Muscle of leg (tissue), 11 donors: ENCODE results near the gene ATRIP. TPM values are rescaled to one million over a fixed set of nuclear protein-coding genes. Genes with fewer than 3 reads are reported as not detected.
"Not testable (repeated sequence)": the region's sequence is repeated elsewhere in the genome, so short reads cannot be mapped to it uniquely, and the experiment has no call there.

ENCODE experiments used
- DNase-seq: peaks from one replicate; pipeline ENCODE4 v3.0.0; 2013
- H3K27ac ChIP-seq: one replicate; pipeline ENCODE4 v1.5.1; 2013; ENCODE audit warnings: mild to moderate bottlenecking, low read length, control low read depth
- H3K27me3 ChIP-seq: one replicate; pipeline ENCODE4 v1.6.1; 2013; ENCODE audit warnings: low read length; ENCODE audit not compliant: control insufficient read depth, insufficient read depth
- H3K36me3 ChIP-seq: one replicate; pipeline ENCODE4 v1.6.1; 2013; ENCODE audit warnings: low read length; ENCODE audit not compliant: control insufficient read depth, insufficient read depth
- H3K4me1 ChIP-seq: one replicate; pipeline ENCODE4 v1.6.1; 2013; ENCODE audit warnings: low read length; ENCODE audit not compliant: control insufficient read depth, insufficient read depth
- H3K4me3 ChIP-seq: one replicate; pipeline ENCODE4 v1.5.1; 2013; ENCODE audit warnings: low read length, control low read depth
- H3K9me3 ChIP-seq: replicated peaks from 2 replicates; pipeline ENCODE4 v1.6.1; 2013; ENCODE audit warnings: low read depth, low read length; ENCODE audit not compliant: control insufficient read depth
- WGBS: methylation state at CpG from one replicate; pipeline ENCODE4 v1.1.5; 2013; ENCODE audit warnings: missing lambda C conversion rate; ENCODE audit not compliant: insufficient coverage; 5-methylcytosine and 5-hydroxymethylcytosine counted together
- polyA plus RNA-seq, 8 donors: library from polyadenylated mRNA; unstranded; fragments of 120-200 nt; gene quantifications; one replicate each; pipeline versions ENCODE4 v1.2.1 to v1.2.3, GENCODE V29; 2013; ENCODE audit warnings: inconsistent platforms in 1 of 8, low replicate concordance in 1 of 8; ENCODE audit not compliant: insufficient read length in 8 of 8, insufficient read depth in 1 of 8
- total RNA-seq: library from RNA; stranded (reverse); fragments of 120-200 nt; gene quantifications from one replicate; pipeline ENCODE4 v1.2.4, GENCODE V29; 2013

The ATRIP gene
- total and polyA plus RNA-seq, 9 donors = 6.5 to 9.6 (median 7.8) TPM

DNA sequence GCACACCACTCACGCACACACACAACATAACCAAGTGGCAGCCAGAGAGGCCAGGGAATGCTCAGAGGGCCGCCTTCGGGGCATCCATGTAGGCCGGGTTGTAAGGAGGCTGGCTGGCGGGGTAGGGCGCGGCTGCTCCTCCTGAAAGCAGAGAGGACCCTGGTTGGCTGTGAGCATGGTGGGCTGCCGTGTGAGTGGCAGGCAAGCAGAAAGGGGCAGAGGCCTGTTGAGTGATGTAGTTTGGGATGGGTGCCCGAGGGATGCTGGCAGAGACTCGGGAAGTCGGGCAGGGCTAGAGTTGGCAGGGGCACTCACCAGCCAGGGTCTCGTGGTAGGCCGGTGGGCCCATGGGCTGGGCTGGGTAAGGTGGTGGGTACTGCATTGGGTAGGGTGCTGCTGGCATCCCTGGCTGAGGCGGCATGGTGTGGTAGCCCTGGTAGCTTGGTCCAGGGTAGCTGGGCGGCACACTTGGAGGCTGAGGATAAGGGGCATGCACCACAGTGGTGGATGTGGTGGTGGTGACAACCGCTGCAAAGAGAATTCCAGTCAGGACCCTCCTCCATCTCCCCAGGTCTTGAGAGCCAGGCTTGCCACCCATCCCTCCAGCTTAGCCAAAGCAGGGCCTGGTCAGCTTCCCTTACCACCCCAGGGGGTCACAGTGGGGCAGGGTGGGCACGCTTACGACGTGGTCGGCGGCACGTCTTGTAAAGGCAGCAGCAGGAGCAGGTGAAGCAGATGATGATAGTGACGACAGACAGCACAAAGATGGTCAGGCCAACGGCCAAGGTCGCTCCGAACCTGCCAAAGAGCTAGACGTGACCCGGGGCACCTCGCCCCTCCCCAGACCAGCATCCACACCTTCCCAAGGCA, 22.7 kb downstream of the ATRIP start:
- Histone ChIP-seq H3K27me3 (no peaks in the 10 kb centered on the region), H3K4me1 (peaks cover 85% of the 10 kb centered on the region), H3K4me3 (no peak overlapping the region), H3K27ac (no peak overlapping the region), H3K9me3 (no peaks in the 10 kb centered on the region), H3K36me3 (peaks cover 46% of the 10 kb centered on the region)
- DNase-seq = no peak
- 84% methylated on average over 14 of the region's 29 CpGs for WGBS

DNA sequence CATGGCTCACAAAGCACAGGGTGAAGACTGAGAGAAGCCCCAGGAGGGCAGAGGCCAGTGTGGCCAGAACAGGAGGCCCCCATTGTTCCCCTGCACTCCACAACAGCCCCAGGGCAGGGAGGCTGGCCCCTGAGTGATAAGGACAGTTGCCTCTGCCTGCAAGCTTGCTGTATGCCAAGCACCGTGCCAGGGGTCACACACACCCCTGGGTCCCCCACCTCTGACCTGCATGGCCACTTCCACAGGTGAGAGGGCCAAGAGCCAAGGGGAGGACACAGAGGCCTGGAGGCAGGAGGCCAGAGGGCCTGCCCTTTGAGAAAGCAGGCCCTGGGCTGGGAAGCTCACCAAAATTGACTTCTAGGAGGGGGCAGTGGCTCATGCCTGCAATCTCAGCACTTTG, 23.7 kb downstream of the ATRIP start:
- Histone ChIP-seq H3K27me3 (no peaks in the 10 kb centered on the region), H3K27ac (peak overlapping the region; percentile 42), H3K36me3 (peaks cover 39% of the 10 kb centered on the region), H3K9me3 (no peaks in the 10 kb centered on the region), H3K4me3 (no peak overlapping the region), H3K4me1 (peaks cover 76% of the 10 kb centered on the region)
- WGBS = 73% methylated on average over 1 of the region's 1 CpG
- no peak for DNase-seq

DNA sequence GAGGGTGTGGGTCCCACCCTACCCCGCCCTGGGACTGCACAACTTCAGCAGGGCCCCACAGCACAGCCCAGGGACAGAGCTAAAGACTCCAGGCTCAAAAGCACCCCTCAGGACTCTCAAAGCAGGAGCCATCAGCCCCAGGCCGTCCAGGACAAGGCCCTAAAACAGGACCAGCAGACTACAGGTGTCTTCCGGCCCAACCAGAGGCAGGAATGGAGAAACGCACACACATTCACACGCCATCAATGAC, 26.1 kb downstream of the ATRIP start:
- Histone ChIP-seq H3K36me3 (peaks cover 28% of the 10 kb centered on the region), H3K9me3 (no peaks in the 10 kb centered on the region), H3K4me3 (peak overlapping the region; percentile 73), H3K4me1 (peaks cover 53% of the 10 kb centered on the region), H3K27ac (peak overlapping the region; percentile 100), H3K27me3 (no peaks in the 10 kb centered on the region)
- WGBS = 0% methylated on average over 4 of the region's 5 CpGs
- no peak for DNase-seq

DNA sequence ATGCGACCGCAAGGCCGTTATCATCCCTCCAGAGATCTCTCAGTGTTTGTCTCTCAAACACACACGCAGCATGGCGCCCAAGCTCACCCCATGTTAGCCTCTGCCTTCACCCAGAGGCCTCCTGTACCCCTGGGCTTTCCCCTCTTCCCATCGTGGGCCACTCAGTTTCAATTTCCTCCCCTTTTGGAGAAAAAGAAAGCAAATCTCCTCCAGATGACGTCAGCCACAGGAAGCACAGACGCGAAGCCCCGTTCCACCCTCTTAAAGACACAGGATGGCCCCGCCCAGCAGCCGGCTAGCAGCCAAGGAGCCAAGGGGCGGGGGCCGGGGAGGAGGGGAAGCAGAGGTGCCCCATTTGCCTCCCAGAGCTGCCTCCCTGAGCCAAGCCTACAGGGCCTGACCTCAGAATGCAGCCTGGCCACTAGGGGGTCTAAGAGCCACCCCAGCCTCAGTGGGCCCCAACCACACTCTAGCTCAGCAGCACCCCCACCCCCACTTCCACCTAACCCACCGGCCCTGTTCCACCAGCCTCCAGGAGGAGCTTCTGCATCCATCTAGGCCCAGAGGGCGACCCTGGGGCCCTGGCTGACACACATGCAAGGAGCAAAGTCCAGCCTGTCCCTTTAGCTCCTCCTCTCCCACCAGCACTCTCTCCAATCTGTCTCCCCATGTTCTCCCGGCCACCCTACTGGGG, 26.5 kb downstream of the ATRIP start:
- 2% methylated on average over 16 of the region's 17 CpGs for WGBS
- Histone ChIP-seq H3K9me3 (no peaks in the 10 kb centered on the region), H3K27me3 (no peaks in the 10 kb centered on the region), H3K27ac (peak overlapping the region; percentile 100), H3K36me3 (peaks cover 24% of the 10 kb centered on the region), H3K4me1 (peaks cover 48% of the 10 kb centered on the region), H3K4me3 (peak overlapping the region; percentile 73)
- DNase-seq = peak; percentile 97

DNA sequence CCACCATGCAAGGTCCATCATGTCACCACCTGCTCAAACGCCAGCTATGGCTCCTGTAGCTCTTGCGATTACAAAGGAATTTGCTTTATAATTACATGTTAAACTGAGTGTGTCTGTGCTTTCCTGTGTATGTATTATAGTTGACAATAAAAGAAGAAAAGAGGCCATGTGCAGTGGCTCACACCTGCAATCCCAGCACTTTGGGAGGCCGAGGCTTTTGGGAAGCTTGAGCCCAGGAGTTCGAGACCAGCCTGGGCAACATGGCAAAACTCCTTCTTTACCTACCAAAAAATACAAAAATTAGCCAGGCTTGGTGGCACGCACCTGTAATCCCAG, 27.0 kb downstream of the ATRIP start:
- Histone ChIP-seq H3K9me3 (no peaks in the 10 kb centered on the region), H3K4me3 (no peak overlapping the region), H3K27me3 (no peaks in the 10 kb centered on the region), H3K36me3 (peaks cover 19% of the 10 kb centered on the region), H3K4me1 (peaks cover 43% of the 10 kb centered on the region), H3K27ac (peak overlapping the region; percentile 100)
- no peak for DNase-seq
- 83% methylated on average over 1 of the region's 5 CpGs for WGBS

DNA sequence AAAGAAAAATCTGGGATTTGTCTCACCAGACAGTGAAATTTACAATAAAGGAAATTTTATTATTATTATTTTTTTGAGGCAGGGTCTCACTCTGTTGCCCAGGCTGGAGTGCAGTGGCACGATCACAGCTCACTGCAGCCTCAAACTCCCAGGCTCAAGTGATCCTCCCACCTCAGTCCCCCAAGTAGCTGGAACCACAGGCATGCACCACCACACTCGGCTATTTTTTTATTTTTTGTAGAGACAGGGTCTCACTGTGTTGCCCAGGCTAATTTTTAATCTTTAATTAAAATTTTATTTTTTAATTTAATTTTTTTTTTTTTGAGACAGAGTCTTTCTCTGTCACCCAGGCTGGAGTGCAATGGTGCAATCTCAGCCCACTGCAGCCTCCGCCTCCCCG, 27.5 kb downstream of the ATRIP start:
- Histone ChIP-seq H3K36me3 (peaks cover 14% of the 10 kb centered on the region), H3K4me1 (peaks cover 38% of the 10 kb centered on the region)
- H3K4me3 ChIP-seq, H3K27me3 ChIP-seq, DNase-seq, H3K27ac ChIP-seq, H3K9me3 ChIP-seq: not testable (repeated sequence)
- WGBS = no CpG with 5 or more reads among the region's 4 CpGs

DNA sequence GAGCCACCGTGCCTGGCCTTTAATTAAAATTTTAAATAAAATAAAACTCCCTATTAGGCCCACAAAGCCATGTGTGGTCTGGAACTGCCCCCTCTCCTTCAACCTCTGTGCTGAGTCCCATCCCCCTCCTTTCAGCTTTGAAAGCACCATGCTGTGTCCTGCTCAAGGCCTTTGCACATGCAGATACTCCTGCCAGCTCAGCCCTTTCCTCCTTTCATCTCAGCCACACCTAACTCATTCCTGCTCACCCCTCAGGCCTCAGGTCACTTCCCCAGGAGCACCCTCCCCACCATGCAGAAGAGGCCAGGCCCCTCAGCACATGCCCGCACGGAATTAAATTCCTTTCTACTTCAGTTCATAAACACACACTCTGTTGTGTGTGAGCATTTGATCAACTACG, 28.1 kb downstream of the ATRIP start:
- no peak for DNase-seq
- Histone ChIP-seq H3K4me1 (peaks cover 32% of the 10 kb centered on the region), H3K36me3 (peaks cover 8% of the 10 kb centered on the region), H3K4me3 (no peak overlapping the region), H3K9me3 (no peaks in the 10 kb centered on the region), H3K27ac (no peak overlapping the region), H3K27me3 (no peaks in the 10 kb centered on the region)
- WGBS = 60% methylated on average over 1 of the region's 4 CpGs

DNA sequence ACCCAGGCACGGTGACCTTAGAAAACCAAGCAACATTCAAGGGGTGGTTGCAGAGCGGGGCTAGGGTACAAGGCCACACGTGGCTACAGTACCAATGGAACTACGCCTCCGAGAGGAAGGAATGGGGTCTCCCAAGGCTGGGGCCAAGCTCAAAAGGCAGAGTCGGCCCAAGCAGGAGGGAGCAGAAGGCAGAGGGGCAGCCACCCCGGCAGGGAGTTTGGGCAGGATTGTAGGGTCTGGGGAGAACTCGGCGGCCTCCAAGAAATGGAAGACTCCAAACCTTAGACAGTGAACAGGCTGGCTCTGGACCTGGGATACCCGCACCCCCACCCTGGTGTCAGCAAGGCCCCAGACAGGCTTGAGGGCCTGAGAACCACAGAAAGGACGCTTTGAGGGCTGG, 28.7 kb downstream of the ATRIP start:
- WGBS = 81% methylated on average over 7 of the region's 11 CpGs
- H3K36me3 ChIP-seq = peaks cover 2% of the 10 kb centered on the region
- H3K4me1 ChIP-seq = peaks cover 27% of the 10 kb centered on the region
- DNase-seq = no peak
- no peaks in the 10 kb centered on the region for H3K27me3 ChIP-seq
- no peak overlapping the region for H3K27ac ChIP-seq
- H3K9me3 ChIP-seq = no peaks in the 10 kb centered on the region
- no peak overlapping the region for H3K4me3 ChIP-seq

DNA sequence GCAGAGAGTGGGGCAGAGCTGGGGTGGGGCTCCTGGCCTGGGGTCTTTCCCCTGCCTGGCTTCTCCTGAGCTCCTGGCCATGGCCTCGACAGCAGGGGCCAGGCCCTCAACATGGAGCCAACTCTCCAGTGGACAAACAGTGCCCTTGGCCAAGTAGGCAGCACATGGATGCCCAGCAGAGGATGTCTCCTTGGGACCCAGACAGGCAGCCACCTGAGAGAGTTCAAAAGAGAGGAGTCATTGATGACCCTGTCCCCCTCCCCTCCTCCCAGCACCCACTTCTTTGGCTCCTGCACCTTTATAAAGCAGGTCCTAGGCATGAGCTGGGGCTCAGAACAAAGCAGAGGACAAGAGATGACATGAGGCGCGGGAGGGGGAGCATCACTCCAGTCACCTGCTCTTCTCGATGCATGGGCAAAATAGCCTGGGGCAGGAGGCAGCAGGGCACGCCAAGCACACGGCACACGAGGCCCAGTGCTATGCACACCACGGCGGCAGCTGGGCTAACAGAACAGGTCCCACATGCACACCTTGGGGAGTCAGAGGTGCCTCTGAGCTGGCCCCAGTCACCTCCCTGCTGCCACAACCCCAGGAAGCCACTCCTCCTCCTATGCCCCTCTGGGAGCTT, 30.0 kb downstream of the ATRIP start:
- H3K27me3 ChIP-seq = no peaks in the 10 kb centered on the region
- no peak overlapping the region for H3K4me3 ChIP-seq
- no peak overlapping the region for H3K27ac ChIP-seq
- 82% methylated on average over 9 of the region's 9 CpGs for WGBS
- no peak for DNase-seq
- H3K4me1 ChIP-seq = peaks cover 17% of the 10 kb centered on the region
- no peaks in the 10 kb centered on the region for H3K36me3 ChIP-seq
- H3K9me3 ChIP-seq = no peaks in the 10 kb centered on the region

DNA sequence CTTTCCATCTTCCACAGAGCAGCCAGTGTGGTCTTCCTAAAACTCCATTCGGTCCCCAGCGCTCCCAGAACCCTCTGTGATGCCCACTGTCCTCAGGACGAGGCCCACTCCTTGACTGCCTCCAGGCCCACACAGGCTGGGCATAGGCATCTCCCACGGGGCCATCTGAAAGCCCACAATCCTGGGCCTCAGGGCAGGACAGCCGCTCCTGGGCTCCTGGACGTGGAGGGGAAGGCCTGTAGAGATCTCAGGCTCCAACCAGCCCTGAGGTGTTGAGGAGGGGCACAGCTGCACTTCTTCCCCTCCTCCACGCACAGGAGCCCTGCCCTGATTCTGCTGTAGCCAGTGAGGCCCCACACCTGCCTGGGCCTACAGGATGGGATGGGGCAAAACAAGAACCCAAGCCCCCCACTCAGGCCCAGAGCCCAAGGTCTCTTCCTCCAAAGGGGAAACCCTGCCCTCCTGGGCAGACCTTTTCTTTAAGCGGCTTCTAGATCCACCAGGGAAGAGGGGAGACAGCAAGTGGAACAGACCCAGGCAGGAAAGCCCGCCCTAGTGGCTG, 31.5 kb downstream of the ATRIP start:
- H3K27ac ChIP-seq = no peak overlapping the region
- no peaks in the 10 kb centered on the region for H3K9me3 ChIP-seq
- DNase-seq = no peak
- H3K4me1 ChIP-seq = peaks cover 7% of the 10 kb centered on the region
- no peaks in the 10 kb centered on the region for H3K36me3 ChIP-seq
- H3K4me3 ChIP-seq = no peak overlapping the region
- 80% methylated on average over 5 of the region's 9 CpGs for WGBS
- no peaks in the 10 kb centered on the region for H3K27me3 ChIP-seq
